H1 (cell line): Measurements from ENCODE around the gene STX5. TPM values are rescaled to one million over a fixed set of nuclear protein-coding genes. Genes with fewer than 3 reads are reported as not detected.
"Not testable (repeated sequence)": the region's sequence is repeated elsewhere in the genome, so short reads cannot be mapped to it uniquely, and the experiment has no call there.

Experiments
- CTCF ChIA-PET: fragments of 300-600 bp; sonication (Branson Sonifier 250); formaldehyde crosslinking; loops from one replicate; lab custom pipeline; 2021; ENCODE audit not compliant: partially characterized antibody; lab: Charles Lee
- POLR2A ChIA-PET: fragments of 300-600 bp; sonication (Branson Sonifier 250); formaldehyde crosslinking; loops from one replicate; lab custom pipeline; 2021; ENCODE audit warnings: inconsistent platforms; ENCODE audit not compliant: partially characterized antibody; lab: Charles Lee
- DNase-seq, 2 experiments: peaks; one replicate each; pipeline versions ENCODE4 v3.0.0 to v3.0.0-alpha.2; 2010 to 2022; ENCODE audit warnings: low spot score in 2 of 2, low read depth in 1 of 2, mixed read lengths in 1 of 2
- FAIRE-seq: peaks from 2 replicates; lab custom pipeline; 2011; peaks lifted over from hg19 to GRCh38; lab: Jason Lieb, UNC
- H2AFZ ChIP-seq: 2 replicates; pipeline ENCODE4 v1.8.1; 2012; ENCODE audit warnings: low read length, inconsistent platforms
- H2AK5ac ChIP-seq: 2 replicates; pipeline ENCODE4 v1.6.1; 2013; ENCODE audit warnings: low read depth, low read length
- H2BK120ac ChIP-seq: replicated peaks from 2 replicates; pipeline ENCODE3; 2013; ENCODE audit warnings: low read depth, low read length, inconsistent platforms
- H2BK12ac ChIP-seq: 2 replicates; pipeline ENCODE4 v1.6.1; 2013; ENCODE audit warnings: low read depth, low read length
- H2BK15ac ChIP-seq: 2 replicates; pipeline ENCODE4 v1.6.1; 2013; ENCODE audit warnings: low read length
- H2BK20ac ChIP-seq: 2 replicates; pipeline ENCODE4 v1.6.1; 2013; ENCODE audit warnings: low read length
- H2BK5ac ChIP-seq: 2 replicates; pipeline ENCODE4 v1.6.1; 2013; ENCODE audit warnings: low read depth, low read length
- H3K14ac ChIP-seq: 2 replicates; pipeline ENCODE4 v1.6.1; 2013; ENCODE audit warnings: inconsistent platforms; ENCODE audit not compliant: insufficient read length
- H3K18ac ChIP-seq: 2 replicates; pipeline ENCODE4 v1.6.1; 2013; ENCODE audit warnings: low read length; ENCODE audit errors: extremely low read depth
- H3K23ac ChIP-seq: 2 replicates; pipeline ENCODE4 v1.6.1; 2013; ENCODE audit warnings: inconsistent platforms; ENCODE audit not compliant: insufficient read length
- H3K23me2 ChIP-seq: 2 replicates; pipeline ENCODE4 v1.6.1; 2013; ENCODE audit warnings: low read depth, low read length
- H3K27ac ChIP-seq: 2 replicates; pipeline ENCODE4 v1.6.1; 2011; ENCODE audit warnings: low read depth, low read length, inconsistent platforms
- H3K27me3 ChIP-seq, 4 experiments: replicated peaks in 1 of 4; 1 replicate in 1 of 4; 2 replicates in 3 of 4; pipeline versions ENCODE4 v1.6.1 to v1.8.1; 2011 to 2013; ENCODE audit warnings: low read length in 3 of 4, mild to moderate bottlenecking in 3 of 4, inconsistent platforms in 2 of 4, mixed read lengths in 2 of 4, moderate library complexity in 1 of 4; ENCODE audit not compliant: control insufficient read depth in 3 of 4, insufficient read depth in 3 of 4; ENCODE audit errors: extremely low read depth in 1 of 4
- H3K36me3 ChIP-seq, 4 experiments: 2 replicates each; pipeline versions ENCODE4 v1.6.1 to v1.8.1; 2011 to 2013; ENCODE audit warnings: mild to moderate bottlenecking in 4 of 4, low read length in 3 of 4, moderate library complexity in 2 of 4, control low read depth in 1 of 4, inconsistent platforms in 1 of 4; ENCODE audit not compliant: insufficient read depth in 4 of 4, control insufficient read depth in 2 of 4
- H3K4ac ChIP-seq: replicated peaks from 2 replicates; pipeline ENCODE3; 2013; ENCODE audit warnings: low read length, low read depth, mixed read lengths, inconsistent platforms; ENCODE audit not compliant: insufficient read length
- H3K4me1 ChIP-seq, 4 experiments: replicated peaks in 1 of 4; 1 replicate in 1 of 4; 2 replicates in 3 of 4; pipeline versions ENCODE4 v1.6.1 to v1.8.1; 2011 to 2013; ENCODE audit warnings: low read length in 3 of 4, inconsistent platforms in 2 of 4, mixed read lengths in 1 of 4; ENCODE audit not compliant: insufficient read depth in 4 of 4, control insufficient read depth in 3 of 4
- H3K4me2 ChIP-seq, 2 experiments: 2 replicates each; pipeline versions ENCODE4 v1.6.1 to v1.8.1; 2011 to 2013; ENCODE audit warnings: low read depth in 2 of 2, low read length in 2 of 2, control low read depth in 1 of 2, inconsistent platforms in 1 of 2, mild to moderate bottlenecking in 1 of 2; ENCODE audit not compliant: insufficient read depth in 1 of 2
- H3K4me3 ChIP-seq, 4 experiments: fragments of 200-600, 300-600 bp in 1 of 4; sonication (generic), shearing (Covaris generic), sonication (Bioruptor Twin) in 1 of 4; 2 replicates each; pipeline versions ENCODE4 v1.5.1 to v1.8.1; 2011 to 2016; ENCODE audit warnings: low read length in 4 of 4, low read depth in 3 of 4, control low read depth in 2 of 4, inconsistent platforms in 2 of 4, mild to moderate bottlenecking in 2 of 4, mixed read lengths in 1 of 4, moderate library complexity in 1 of 4; ENCODE audit not compliant: insufficient read depth in 2 of 4; ENCODE audit errors: extremely low read depth in 1 of 4
- H3K56ac ChIP-seq: replicated peaks from 2 replicates; pipeline ENCODE3; 2013; ENCODE audit warnings: low read depth, mild to moderate bottlenecking, mixed read lengths, low read length, inconsistent platforms; ENCODE audit not compliant: insufficient read length
- H3K79me1 ChIP-seq: 2 replicates; pipeline ENCODE4 v1.6.1; 2013; ENCODE audit warnings: low read depth, low read length, control low read depth
- H3K79me2 ChIP-seq, 2 experiments: 2 replicates each; pipeline versions ENCODE4 v1.6.1 to v1.8.1; 2012 to 2013; ENCODE audit warnings: low read length in 2 of 2, mild to moderate bottlenecking in 2 of 2, inconsistent platforms in 1 of 2; ENCODE audit not compliant: insufficient read depth in 2 of 2, control insufficient read depth in 1 of 2
- H3K9ac ChIP-seq, 4 experiments: replicated peaks in 1 of 4; 1 replicate in 1 of 4; 2 replicates in 3 of 4; pipeline versions ENCODE4 v1.6.1 to v1.8.1; 2011 to 2013; ENCODE audit warnings: low read depth in 3 of 4, low read length in 3 of 4, control low read depth in 2 of 4, mild to moderate bottlenecking in 2 of 4, moderate library complexity in 2 of 4, inconsistent platforms in 1 of 4; ENCODE audit errors: extremely low read depth in 1 of 4
- H3K9me3 ChIP-seq, 2 experiments: 2 replicates each; pipeline versions ENCODE4 v1.6.1 to v1.8.1; 2012 to 2013; ENCODE audit warnings: mild to moderate bottlenecking in 2 of 2, moderate library complexity in 2 of 2, control low read depth in 1 of 2, inconsistent platforms in 1 of 2, low read depth in 1 of 2, low read length in 1 of 2, mixed read lengths in 1 of 2; ENCODE audit not compliant: insufficient read depth in 2 of 2
- H4K20me1 ChIP-seq, 2 experiments: replicated peaks in 1 of 2; 2 replicates each; pipeline versions ENCODE3 to v1.8.1; 2011 to 2013; ENCODE audit warnings: inconsistent platforms in 2 of 2, low read length in 2 of 2, mild to moderate bottlenecking in 1 of 2; ENCODE audit not compliant: insufficient read depth in 2 of 2, control insufficient read depth in 1 of 2
- H4K5ac ChIP-seq: 2 replicates; pipeline ENCODE4 v1.6.1; 2013; ENCODE audit warnings: low read length, low read depth, mixed read lengths, inconsistent platforms; ENCODE audit not compliant: insufficient read length
- H4K8ac ChIP-seq: 2 replicates; pipeline ENCODE4 v1.8.0; 2013; ENCODE audit warnings: mild to moderate bottlenecking, moderate library complexity, low read length, inconsistent platforms; ENCODE audit not compliant: insufficient read depth; ENCODE audit errors: extremely low read depth
- H4K91ac ChIP-seq: replicated peaks from 2 replicates; pipeline ENCODE3; 2013; ENCODE audit warnings: low read length, mixed read lengths, inconsistent platforms; ENCODE audit not compliant: insufficient read length
- WGBS, 2 experiments: shearing (Covaris generic) in 1 of 2; methylation state at CpG; one replicate each; pipeline versions ENCODE4 v1.1.6 to v1.1.7; 2013 to 2015; ENCODE audit warnings: low lambda C conversion rate in 2 of 2, mixed read lengths in 2 of 2, inconsistent platforms in 1 of 2, low coverage in 1 of 2, missing lambda C conversion rate in 1 of 2; ENCODE audit not compliant: insufficient replicate concordance in 2 of 2, insufficient coverage in 1 of 2, insufficient read length in 1 of 2; ENCODE audit errors: extremely low coverage in 1 of 2, missing lambda C conversion rate in 1 of 2; 5-methylcytosine and 5-hydroxymethylcytosine counted together
- polyA plus RNA-seq, 7 experiments: library from polyadenylated mRNA; depleted of rRNA in 3 of 7; stranded (reverse) in 5 of 7; unstranded in 2 of 7; fragments of >200 nt in 5 of 7; fragments of 200-250 nt in 2 of 7; gene quantifications; 1 replicate in 5 of 7; 2 replicates in 1 of 7; 4 replicates in 1 of 7; pipeline versions ENCODE4 v1.2.1 to v1.2.3, GENCODE V29; 2011 to 2013; ENCODE audit warnings: missing spikeins in 2 of 7, mixed read lengths in 2 of 7
- total RNA-seq: library from RNA; stranded (reverse); fragmentation: NEBNext Ultra II Directional; extraction: Animal tissue kit (Norgen Biotek cat#: 25700); gene quantifications from 2 replicates; pipeline ENCODE4 v1.2.1, GENCODE V29; 2021

The STX5 gene
- total and polyA plus RNA-seq, 2 of the 8 experiments (the other 6 are each of a cell fraction or from before 2014, with no cell fraction given): 24.2 to 28.5 TPM

DNA sequence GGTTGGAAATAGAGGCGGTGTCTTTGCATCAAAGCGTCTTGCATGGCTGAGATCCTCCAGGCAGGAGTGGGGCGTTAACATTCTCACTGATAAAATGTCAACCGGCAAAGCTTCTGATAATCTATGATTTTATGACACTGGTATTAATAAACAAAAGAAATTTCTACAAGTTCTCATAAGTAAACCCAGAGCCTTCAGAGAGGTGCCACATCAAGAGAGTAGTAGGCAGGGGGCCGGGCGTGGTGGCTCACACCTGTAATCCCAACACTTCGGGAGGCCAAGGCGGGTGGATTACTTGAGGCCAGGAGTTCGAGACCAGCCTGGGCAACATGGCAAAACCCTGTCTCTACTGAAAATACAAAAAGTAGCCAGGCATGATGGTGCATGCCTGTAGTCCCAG is 11.0 kb upstream of the STX5 start:
- not testable (repeated sequence) for H3K23ac ChIP-seq, DNase-seq, H4K8ac ChIP-seq, H4K20me1 ChIP-seq, H4K5ac ChIP-seq, H4K91ac ChIP-seq, H2BK15ac ChIP-seq, H3K4ac ChIP-seq, H3K4me1 ChIP-seq, H2AK5ac ChIP-seq, H3K9me3 ChIP-seq, FAIRE-seq, H2BK120ac ChIP-seq, H3K18ac ChIP-seq, H3K56ac ChIP-seq, H3K27me3 ChIP-seq, H2BK5ac ChIP-seq, H2AFZ ChIP-seq, H3K14ac ChIP-seq, H2BK20ac ChIP-seq, H3K36me3 ChIP-seq, H3K79me1 ChIP-seq
- POLR2A ChIA-PET: interaction anchor here (1.0 to 20.0 kb wide), 12 partner anchors 11 to 178 kb away, joined by 3 to 2104 read pairs (median 29); partner anchors contain the start of genes BSCL2, C11orf98, CSKMT and GNG3
- CTCF ChIA-PET: interaction anchor here (0.7 to 1.4 kb wide), 2 partner anchors 9 to 30 kb away, joined by 3 read pairs; no protein-coding TSS in a partner anchor
- Histone ChIP-seq H3K4me3 (peak overlapping the region; percentile 40 to 69 (median 52); a peak in 7 of 8 replicates), H3K9ac (peak overlapping the region in 2 of 4 experiments; percentile 78 to 88; a peak in 1 of 7 replicates), H3K27ac (peak overlapping the region; percentile 95; the same call in 1 of the 2 replicates), H3K4me2 (peak overlapping the region; percentile 77 to 99), H2BK12ac (0 out of 2 replicates have a peak overlapping the region, but pooled peaks have one; percentile 82), H3K79me2 (peaks cover 0 to 15% of the 10 kb centered on the region in 2 experiments; a peak in 2 of 4 replicates), H3K23me2 (peaks cover 20% of the 10 kb centered on the region)
- 85% methylated on average over 9 of the region's 9 CpGs; no CpG with 5 or more reads in 1 of the 2 experiments for WGBS, 2 experiments
